Medulla oblongata (tissue), 1 donor: ENCODE data around the gene SPTBN5.

Experiments used
- DNase-seq: peaks from one replicate; pipeline ENCODE4 v3.0.0-alpha.2; 2015; ENCODE audit errors: extremely low spot score

Gene SPTBN5

DNA sequence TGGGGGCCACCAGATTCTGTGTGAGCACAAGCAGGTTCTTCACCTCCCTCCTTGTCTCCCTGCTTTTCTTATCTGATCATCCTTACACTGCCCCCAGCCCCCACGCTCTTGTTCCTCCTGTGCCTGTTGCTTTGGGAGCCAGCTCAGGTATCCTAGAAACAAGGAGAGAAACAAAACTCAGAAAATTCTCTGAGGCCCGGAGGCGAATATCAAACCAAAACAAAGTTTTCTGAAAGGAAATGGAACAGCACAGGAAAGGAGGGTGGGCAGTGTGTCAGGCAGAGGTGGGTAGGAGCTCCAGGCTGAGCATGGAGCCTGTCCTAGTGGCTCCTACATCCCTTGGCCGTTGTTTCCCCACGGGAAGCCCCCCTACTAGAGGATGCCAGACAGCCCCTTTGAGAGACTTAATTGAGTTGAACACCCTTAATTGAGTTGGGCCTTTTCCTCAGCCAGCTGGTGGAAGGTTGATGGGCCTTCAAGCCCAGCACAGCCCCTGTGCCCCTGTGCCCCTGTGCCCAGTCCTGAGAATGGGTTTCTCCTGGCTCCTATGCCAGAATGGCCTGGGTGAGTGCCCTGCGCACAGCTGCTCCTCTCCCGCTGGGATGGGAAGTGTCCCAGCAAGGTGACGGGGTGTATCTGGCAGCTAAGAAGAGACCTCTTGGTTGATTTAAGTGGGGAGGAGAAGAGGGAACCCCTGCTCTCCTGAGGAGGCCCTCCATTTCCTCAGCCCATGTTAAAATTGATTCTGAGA is 88.8 kb downstream of the SPTBN5 start:
- DNase-seq, result no peak

DNA sequence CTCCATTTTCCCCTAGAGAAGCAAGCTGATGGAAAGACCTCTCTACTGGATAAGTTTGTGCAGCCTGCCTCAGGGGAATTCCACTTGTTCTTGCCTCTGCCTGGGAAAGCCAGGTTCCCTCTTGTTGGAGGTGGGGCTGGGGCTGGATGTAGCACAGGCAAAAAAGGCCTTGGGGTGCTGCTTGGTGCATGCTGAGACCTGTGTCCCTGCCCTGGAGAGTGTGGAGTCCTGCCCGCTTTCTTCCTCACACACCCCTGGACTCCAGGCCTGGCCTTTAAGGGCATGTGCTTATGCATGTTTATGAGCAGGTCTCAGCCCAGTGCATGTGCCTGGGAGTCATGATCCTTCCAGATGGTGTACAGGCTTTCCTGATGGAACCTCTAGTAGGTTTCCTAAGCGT is 89.5 kb downstream of the SPTBN5 start:
- no peak for DNase-seq

DNA sequence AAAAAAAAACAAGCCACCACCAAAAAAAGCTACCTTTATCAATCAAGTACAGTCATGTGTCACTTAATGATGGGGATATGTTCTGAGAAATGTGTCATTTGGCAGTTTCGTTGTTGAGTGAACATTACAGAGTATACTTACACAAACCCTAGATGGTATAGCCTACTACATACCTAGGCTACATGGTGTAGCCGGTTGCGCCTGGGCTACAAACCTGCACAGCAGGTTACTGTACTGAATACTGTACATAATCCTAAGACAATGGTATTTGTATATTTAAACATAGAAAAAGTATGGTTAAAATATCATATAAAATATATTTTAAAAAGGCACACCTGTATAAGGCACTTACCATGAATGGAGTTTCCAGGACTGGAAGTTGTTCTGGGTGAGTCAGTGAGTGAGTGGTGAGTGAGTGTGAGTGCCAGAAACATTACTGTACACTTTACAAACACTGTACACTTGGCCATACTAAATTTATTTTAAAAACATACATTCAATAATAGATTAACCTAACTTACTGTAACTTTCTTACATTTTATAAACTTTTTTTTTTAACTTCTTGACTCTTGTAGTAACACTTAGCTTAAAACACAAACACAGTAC is 91.9 kb downstream of the SPTBN5 start:
- DNase-seq, result no peak

DNA sequence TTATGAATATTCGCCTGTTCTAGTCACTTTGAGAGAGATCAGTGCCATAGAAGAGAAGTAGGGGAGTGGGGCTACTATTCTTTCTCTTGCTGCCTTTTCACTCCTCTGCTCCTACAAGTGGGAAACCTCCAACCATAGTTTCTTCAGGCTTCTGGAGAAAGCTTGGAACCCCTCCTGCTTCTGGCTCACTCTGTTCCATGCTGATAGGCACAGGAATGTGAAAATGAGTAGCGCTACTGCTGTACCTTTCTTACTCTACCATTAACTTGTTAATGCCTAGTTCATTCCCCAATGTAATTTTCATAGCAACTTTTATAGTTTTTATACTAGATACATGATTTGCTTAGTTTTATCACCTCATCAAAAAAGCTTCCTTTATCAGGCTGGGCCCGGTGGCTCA is 92.7 kb downstream of the SPTBN5 start:
- DNase-seq, result no peak

- DNase-seq, result no peak
Measured at GRCh38 chr15:41799488-41799805, 94.4 kb downstream of the SPTBN5 start.

DNA sequence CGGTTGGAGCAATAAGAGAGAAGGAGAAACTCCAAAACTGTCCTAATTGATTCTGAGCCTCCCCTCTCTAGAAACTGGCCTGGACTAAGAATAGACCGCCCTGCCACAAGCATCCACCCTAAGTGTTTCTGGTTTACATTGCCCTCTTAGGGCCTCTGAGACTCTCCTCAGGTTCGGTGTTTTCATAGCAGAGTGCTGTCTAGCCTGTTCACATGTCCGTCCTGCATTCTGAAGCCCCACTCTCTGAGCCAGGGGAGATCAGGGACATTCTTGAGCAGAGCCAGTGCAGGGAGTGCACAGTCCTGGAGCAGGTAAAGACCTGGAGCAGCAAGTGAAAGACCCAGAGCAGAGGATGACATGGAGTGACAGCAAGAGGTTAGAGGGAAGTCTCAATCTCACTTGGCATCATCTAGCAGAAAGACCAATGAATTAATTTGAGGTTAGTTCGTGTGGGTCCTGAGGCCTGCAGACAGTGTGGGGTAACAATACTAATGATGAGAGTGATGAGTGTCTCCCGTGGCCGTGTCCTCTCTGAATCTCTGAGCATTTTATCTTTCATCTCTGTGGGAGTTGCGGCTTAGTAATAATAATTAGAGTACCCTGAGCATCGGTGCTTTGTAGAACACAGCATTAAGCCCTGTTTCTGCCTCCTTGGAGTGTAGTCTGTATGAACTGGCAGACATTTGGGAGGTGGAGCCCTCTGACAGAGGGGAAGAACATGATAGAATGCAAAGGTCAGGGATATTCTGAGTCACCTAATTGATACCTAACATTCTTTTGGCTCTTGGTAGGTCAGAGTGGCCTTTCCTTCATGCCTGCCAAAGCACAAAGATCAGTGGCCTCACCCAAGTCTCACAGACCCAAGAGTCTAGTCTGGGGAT is 95.0 kb downstream of the SPTBN5 start:
- DNase-seq, result no peak
